ENCODE measurements around the gene ZNF276.
"Not testable (repeated sequence)": the region's sequence is repeated elsewhere in the genome, so short reads cannot be mapped to it uniquely, and the experiment has no call there.

The ZNF276 gene

GRCh38 chr16:89779231-89779908 is 58.0 kb downstream of the ZNF276 start:
- Histone ChIP-seq H3K36me3 (peaks cover 29% of the 10 kb centered on the region), H3K9me3 (ENCODE audit: severe bottlenecking) (no peaks in the 10 kb centered on the region), H3K27me3 (ENCODE audit: insufficient read depth, low read depth, severe bottlenecking) (no peaks in the 10 kb centered on the region), H3K27ac (no peak overlapping the region), H3K4me3 (ENCODE audit: low read depth, low read length) (no peak overlapping the region)
- no peak for TF ChIP-seq CTCF (IDR thresholded peaks at IDR 0.05; ENCODE audit: low read depth, low read length)
- no peak for DNase-seq

DNA sequence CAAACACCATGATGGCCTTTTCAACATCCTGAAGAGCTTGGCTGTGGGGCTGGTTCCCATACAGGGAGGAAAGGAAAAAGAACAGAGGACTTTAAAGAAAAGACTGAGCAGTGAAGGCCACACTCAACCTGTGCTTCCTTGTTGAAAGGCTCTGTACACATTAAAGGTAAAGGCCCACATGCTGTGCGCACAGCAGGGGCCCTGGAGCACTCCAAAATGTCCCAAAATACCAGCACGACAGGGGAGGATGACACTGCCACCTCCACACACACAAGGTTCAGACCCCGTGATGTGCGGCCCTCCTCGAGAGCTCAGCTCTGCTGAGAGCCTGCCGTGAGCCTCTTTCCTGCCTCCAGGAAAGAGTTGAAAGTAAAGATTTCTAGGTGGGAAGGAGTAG is 58.6 kb downstream of the ZNF276 start:
- TF ChIP-seq CTCF (IDR thresholded peaks at IDR 0.05; ENCODE audit: low read depth, low read length), result no peak
- H3K27me3 ChIP-seq (ENCODE audit: insufficient read depth, low read depth, severe bottlenecking), result no peaks in the 10 kb centered on the region
- H3K27ac ChIP-seq, result no peak overlapping the region
- no peak overlapping the region for H3K4me3 ChIP-seq (ENCODE audit: low read depth, low read length)
- no peaks in the 10 kb centered on the region for H3K9me3 ChIP-seq (ENCODE audit: severe bottlenecking)
- H3K36me3 ChIP-seq, result peaks cover 29% of the 10 kb centered on the region
- DNase-seq, result no peak

GRCh38 chr16:89782489-89782888 is 61.2 kb downstream of the ZNF276 start:
- Histone ChIP-seq H3K4me3 (ENCODE audit: low read depth, low read length) (no peak overlapping the region), H3K9me3 (ENCODE audit: severe bottlenecking) (no peaks in the 10 kb centered on the region), H3K27ac (no peak overlapping the region), H3K27me3 (ENCODE audit: insufficient read depth, low read depth, severe bottlenecking) (no peaks in the 10 kb centered on the region), H3K36me3 (peaks cover 35% of the 10 kb centered on the region)
- TF ChIP-seq CTCF (IDR thresholded peaks at IDR 0.05; ENCODE audit: low read depth, low read length), result no peak
- DNase-seq, result no peak

- not testable (repeated sequence) for H3K27me3 ChIP-seq (ENCODE audit: insufficient read depth, low read depth, severe bottlenecking); H3K27ac ChIP-seq; H3K4me3 ChIP-seq (ENCODE audit: low read depth, low read length); H3K9me3 ChIP-seq (ENCODE audit: severe bottlenecking); DNase-seq
- H3K36me3 ChIP-seq, result peaks cover 39% of the 10 kb centered on the region
Measured at GRCh38 chr16:89783952-89784351, 62.6 kb downstream of the ZNF276 start.

GRCh38 chr16:89784406-89784805 is 63.1 kb downstream of the ZNF276 start:
- no peaks in the 10 kb centered on the region for H3K9me3 ChIP-seq (ENCODE audit: severe bottlenecking)
- DNase-seq, result no peak
- H3K27ac ChIP-seq, result no peak overlapping the region
- no peak overlapping the region for H3K4me3 ChIP-seq (ENCODE audit: low read depth, low read length)
- TF ChIP-seq CTCF (IDR thresholded peaks at IDR 0.05; ENCODE audit: low read depth, low read length), result no peak
- no peaks in the 10 kb centered on the region for H3K27me3 ChIP-seq (ENCODE audit: insufficient read depth, low read depth, severe bottlenecking)
- peaks cover 39% of the 10 kb centered on the region for H3K36me3 ChIP-seq

GRCh38 chr16:89785523-89786155 is 64.3 kb downstream of the ZNF276 start:
- no peak for TF ChIP-seq CTCF (IDR thresholded peaks at IDR 0.05; ENCODE audit: low read depth, low read length)
- no peaks in the 10 kb centered on the region for H3K9me3 ChIP-seq (ENCODE audit: severe bottlenecking)
- DNase-seq, result no peak
- H3K27ac ChIP-seq, result no peak overlapping the region
- no peaks in the 10 kb centered on the region for H3K27me3 ChIP-seq (ENCODE audit: insufficient read depth, low read depth, severe bottlenecking)
- no peak overlapping the region for H3K4me3 ChIP-seq (ENCODE audit: low read depth, low read length)
- peaks cover 34% of the 10 kb centered on the region for H3K36me3 ChIP-seq
